Measurements from ENCODE around the gene SH3RF1. TPM values are rescaled to one million over a fixed set of nuclear protein-coding genes. Genes with fewer than 3 reads are reported as not detected.

Gene SH3RF1
- total and polyA plus RNA-seq, 2 of the 13 experiments (the other 11 are each of a cell fraction or from before 2014, with no cell fraction given), result 3.1 to 3.2 TPM

GRCh38 chr4:169052594-169052945 lies 218.2 kb downstream of the SH3RF1 start (continued):
- TF ChIP-seq, protein P1, sequence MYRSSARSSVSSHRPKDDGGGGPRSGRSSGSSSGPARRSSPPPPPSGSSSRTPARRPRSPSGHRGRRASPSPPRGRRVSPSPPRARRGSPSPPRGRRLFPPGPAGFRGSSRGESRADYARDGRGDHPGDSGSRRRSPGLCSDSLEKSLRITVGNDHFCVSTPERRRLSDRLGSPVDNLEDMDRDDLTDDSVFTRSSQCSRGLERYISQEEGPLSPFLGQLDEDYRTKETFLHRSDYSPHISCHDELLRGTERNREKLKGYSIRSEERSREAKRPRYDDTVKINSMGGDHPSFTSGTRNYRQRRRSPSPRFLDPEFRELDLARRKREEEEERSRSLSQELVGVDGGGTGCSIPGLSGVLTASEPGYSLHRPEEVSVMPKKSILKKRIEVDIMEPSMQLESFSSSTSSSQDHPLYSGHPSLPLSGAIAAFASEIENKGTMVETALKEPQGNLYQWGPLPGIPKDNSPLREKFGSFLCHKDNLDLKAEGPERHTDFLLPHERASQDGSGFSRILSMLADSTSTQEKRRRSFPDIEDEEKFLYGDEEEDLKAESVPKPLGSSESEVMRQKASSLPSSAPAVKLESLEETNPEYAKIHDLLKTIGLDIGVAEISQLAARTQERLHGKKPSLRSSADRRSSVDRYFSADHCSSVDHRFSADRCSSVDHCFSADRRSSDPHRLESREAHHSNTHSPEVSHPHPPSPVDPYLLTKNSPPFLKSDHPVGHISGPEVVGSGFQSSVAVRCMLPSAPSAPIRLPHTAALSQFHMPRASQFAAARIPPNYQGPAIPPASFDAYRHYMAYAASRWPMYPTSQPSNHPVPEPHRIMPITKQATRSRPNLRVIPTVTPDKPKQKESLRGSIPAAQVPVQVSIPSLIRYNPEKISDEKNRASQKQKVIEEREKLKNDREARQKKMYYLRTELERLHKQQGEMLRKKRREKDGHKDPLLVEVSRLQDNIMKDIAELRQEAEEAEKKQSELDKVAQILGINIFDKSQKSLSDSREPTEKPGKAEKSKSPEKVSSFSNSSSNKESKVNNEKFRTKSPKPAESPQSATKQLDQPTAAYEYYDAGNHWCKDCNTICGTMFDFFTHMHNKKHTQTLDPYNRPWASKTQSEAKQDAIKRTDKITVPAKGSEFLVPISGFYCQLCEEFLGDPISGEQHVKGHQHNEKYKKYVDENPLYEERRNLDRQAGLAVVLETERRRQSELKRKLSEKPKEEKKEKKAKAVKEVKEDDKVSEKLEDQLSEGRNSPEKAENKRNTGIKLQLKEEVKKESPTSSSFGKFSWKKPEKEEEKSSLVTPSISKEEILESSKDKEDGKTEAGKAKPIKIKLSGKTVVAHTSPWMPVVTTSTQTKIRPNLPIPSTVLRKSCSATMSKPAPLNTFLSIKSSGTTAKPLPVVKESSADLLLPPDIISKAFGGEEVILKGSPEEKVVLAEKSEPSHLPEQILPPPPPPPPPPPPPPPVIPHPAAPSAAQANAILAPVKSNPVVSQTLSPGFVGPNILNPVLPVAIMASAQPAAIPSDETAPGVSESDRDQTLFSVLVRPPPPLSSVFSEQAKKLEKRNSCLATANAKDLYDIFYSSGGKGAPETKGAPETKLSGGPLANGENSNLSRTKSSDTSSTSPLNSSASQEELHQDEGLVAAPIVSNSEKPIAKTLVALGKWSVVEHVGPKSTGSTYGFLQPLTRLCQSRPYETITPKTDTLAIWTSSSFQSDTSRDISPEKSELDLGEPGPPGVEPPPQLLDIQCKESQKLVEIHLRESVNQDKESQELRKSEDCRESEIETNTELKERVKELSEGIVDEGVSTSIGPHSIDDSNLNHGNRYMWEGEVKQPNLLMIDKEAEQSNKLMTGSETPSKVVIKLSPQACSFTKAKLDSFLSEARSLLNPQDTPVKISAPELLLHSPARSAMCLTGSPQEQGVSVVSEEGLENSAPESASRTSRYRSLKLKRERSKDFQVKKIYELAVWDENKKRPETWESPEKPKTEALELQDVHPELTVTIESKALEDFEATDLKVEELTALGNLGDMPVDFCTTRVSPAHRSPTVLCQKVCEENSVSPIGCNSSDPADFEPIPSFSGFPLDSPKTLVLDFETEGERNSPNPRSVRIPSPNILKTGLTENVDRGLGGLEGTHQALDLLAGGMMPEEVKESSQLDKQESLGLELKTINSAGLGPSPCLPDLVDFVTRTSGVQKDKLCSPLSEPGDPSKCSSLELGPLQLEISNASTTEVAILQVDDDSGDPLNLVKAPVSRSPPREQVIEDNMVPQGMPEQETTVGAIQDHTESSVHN (CRISPR knock-in tag; IDR thresholded peaks at IDR 0.05), result no peak
- TF ChIP-seq RFX3 (CRISPR knock-in tag; IDR thresholded peaks at IDR 0.05) (no peak), GMEB1 (CRISPR knock-in tag; IDR thresholded peaks at IDR 0.05; ENCODE audit: borderline replicate concordance) (no peak), PBX2 (CRISPR knock-in tag; IDR thresholded peaks at IDR 0.05) (no peak), MEIS1 (CRISPR knock-in tag; IDR thresholded peaks at IDR 0.05; ENCODE audit: borderline replicate concordance) (no peak)
- TF ChIP-seq, protein P2, sequence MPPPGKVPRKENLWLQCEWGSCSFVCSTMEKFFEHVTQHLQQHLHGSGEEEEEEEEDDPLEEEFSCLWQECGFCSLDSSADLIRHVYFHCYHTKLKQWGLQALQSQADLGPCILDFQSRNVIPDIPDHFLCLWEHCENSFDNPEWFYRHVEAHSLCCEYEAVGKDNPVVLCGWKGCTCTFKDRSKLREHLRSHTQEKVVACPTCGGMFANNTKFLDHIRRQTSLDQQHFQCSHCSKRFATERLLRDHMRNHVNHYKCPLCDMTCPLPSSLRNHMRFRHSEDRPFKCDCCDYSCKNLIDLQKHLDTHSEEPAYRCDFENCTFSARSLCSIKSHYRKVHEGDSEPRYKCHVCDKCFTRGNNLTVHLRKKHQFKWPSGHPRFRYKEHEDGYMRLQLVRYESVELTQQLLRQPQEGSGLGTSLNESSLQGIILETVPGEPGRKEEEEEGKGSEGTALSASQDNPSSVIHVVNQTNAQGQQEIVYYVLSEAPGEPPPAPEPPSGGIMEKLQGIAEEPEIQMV (CRISPR knock-in tag; IDR thresholded peaks at IDR 0.05; ENCODE audit: low read depth), result no peak

Data from HepG2 (cell line).